ENCODE data around the gene MPND.

DNA sequence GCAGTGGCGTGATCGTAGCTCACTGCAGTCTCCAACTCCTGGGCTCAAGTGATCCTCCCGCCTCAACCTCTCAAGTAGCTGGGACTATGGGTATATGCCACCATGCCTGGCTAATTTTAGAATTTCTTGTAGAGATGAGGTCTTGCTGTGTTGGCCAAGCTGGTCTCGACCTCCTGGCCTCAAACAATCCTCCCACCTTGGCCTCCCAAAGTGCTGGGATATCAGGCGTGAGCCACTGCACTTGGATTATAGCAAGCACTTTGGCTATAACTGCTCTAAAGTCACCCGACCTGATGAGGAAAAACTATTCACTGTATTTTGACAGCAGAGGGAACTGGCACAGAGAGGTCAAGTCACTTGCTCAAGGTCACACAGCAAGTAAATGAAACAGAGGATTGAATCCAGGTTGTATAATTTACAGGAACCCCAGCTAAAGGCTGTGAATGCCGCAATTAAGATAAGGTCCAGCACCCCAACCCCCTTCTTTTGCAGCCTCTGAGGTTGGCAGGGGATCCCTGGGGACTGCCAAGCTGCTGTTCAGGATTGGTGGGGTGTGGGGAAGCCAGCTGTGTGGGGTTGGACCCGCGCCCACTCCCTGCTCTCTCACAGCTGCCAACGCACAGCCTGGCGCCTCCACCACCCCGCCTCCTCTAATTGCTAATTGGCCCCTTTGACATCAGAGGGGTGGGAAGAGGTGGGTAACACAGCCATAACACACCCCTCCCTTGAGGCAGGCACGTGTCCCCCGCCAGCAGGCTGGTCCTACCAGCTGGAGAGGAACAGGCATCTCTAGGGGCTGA lies 47.2 kb upstream of the MPND start:
- TF ChIP-seq, protein P1, sequence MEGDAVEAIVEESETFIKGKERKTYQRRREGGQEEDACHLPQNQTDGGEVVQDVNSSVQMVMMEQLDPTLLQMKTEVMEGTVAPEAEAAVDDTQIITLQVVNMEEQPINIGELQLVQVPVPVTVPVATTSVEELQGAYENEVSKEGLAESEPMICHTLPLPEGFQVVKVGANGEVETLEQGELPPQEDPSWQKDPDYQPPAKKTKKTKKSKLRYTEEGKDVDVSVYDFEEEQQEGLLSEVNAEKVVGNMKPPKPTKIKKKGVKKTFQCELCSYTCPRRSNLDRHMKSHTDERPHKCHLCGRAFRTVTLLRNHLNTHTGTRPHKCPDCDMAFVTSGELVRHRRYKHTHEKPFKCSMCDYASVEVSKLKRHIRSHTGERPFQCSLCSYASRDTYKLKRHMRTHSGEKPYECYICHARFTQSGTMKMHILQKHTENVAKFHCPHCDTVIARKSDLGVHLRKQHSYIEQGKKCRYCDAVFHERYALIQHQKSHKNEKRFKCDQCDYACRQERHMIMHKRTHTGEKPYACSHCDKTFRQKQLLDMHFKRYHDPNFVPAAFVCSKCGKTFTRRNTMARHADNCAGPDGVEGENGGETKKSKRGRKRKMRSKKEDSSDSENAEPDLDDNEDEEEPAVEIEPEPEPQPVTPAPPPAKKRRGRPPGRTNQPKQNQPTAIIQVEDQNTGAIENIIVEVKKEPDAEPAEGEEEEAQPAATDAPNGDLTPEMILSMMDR (IDR thresholded peaks at IDR 0.05), result no peak
- no peak for TF ChIP-seq POLR2A (IDR thresholded peaks at IDR 0.05)
